Activated gamma-delta T cell (primary cell): ENCODE measurements around the gene VAV2.
"Not testable (repeated sequence)": the region's sequence is repeated elsewhere in the genome, so short reads cannot be mapped to it uniquely, and the experiment has no call there.

ENCODE experiments used
- DNase-seq: peaks from one replicate; lab custom pipeline; 2025; lab: John Stamatoyannopoulos, UW

VAV2 gene

DNA sequence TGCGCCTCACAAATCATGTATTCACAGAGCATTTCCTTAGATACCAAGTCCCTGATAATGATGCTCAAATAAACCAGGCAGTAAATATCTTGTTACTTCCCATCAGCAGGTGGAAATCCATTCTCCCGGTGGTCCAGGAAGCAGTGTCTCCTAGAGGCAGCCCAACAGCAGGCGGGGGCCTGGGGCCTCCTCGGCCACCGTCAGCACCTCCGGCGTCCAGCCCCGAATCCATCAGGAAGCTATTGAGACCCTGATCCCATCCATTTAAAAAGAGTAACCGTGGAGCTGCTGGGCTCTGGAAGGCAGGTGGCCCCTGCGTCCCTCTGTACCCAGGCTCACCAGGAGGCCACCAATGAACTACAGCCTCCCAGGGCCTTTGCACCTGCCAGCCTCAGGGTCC lies 54.0 kb downstream of the VAV2 start:
- DNase-seq: no peak

GRCh38 chr9:133937120-133937519 lies 55.0 kb downstream of the VAV2 start:
- no peak for DNase-seq

- no peak for DNase-seq
These were observed 56.7 kb downstream of the VAV2 start for GRCh38 chr9:133935328-133936005.

DNA sequence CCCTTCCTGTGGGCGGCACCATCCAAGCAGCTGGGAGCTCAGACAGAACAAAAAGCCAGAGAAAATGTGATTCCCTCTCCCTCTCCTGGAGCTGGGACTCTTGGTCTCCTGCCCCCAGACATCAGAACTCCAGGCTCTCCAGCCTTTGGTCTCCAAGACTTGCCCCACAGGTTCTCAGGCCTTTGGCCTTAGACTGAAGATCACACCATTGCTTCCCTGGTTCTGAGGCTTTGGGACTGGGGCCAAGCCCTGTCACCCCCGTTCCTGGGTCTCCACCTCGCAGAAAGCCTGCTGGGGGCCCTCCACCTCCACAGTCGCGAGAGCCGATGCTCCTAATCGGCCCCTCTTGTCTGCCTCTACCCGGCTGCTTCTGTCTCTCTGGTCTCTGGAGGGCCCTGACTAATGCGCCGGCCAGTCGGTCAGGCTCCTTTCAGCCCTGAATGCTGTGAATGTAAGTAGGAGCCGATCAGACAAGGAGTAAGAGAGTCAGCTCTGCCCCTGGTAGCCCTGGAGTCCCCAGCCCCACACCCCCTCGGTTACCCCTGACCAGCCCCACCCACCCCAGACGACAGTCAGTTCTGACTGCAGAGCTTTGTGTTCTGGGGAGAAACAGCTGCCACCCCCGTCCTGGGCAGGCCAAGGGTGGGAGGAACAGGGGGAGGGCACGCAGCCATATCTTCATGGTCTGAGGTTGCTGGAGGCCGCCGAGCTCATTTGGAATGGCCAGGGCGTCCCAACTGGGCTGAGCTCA lies 57.5 kb downstream of the VAV2 start:
- no peak for DNase-seq

GRCh38 chr9:133933426-133934026 lies 58.6 kb downstream of the VAV2 start:
- DNase-seq: no peak

DNA sequence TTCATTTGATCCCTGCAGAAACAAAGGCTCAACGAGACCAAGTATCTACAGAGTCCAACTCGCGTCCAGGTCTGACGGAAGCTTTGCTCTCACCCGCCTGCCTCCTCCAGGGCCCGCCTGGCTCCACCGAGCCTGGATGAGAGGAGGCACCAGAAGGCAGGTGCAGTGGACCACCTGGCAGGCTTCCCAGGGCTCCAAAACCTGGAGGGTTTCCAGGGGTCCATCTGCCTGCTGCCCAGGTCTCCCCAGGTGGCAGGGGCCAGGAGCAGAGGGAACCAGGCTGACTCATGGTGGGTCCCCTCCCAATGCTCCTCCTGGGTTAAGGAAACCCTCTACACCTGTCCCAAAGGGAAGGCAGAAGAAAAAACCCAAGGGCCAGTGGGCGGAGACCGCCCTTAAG lies 59.5 kb downstream of the VAV2 start:
- DNase-seq: no peak

GRCh38 chr9:133932181-133932580 lies 59.9 kb downstream of the VAV2 start:
- DNase-seq: no peak

- no peak for DNase-seq
These were observed 61.2 kb downstream of the VAV2 start for GRCh38 chr9:133930682-133931485.

- DNase-seq: no peak
These were observed 62.0 kb downstream of the VAV2 start for GRCh38 chr9:133930046-133930681.

DNA sequence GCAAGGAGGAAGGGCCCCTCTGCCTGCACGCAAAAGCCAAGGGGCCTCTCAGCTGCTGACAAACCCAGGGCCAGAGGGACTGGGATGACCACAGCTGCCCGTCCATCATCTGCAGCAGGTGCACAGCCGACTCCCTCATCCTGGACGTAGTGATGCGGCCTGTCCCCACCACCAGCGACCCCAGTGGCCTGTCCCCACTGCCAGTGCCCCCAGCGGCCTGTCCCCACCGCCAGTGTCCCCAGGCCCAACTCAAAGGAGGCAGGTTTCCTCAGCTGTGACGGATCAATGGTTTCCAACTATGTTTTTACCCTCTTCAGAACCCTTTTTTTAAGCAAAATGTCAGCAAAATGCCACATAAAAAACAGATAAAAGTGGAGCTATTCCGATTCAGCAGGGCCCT lies 62.5 kb downstream of the VAV2 start:
- DNase-seq: no peak

GRCh38 chr9:133928248-133928764 lies 63.8 kb downstream of the VAV2 start:
- no peak for DNase-seq

- DNase-seq: no peak
These were observed 65.1 kb downstream of the VAV2 start for GRCh38 chr9:133927041-133927440.

DNA sequence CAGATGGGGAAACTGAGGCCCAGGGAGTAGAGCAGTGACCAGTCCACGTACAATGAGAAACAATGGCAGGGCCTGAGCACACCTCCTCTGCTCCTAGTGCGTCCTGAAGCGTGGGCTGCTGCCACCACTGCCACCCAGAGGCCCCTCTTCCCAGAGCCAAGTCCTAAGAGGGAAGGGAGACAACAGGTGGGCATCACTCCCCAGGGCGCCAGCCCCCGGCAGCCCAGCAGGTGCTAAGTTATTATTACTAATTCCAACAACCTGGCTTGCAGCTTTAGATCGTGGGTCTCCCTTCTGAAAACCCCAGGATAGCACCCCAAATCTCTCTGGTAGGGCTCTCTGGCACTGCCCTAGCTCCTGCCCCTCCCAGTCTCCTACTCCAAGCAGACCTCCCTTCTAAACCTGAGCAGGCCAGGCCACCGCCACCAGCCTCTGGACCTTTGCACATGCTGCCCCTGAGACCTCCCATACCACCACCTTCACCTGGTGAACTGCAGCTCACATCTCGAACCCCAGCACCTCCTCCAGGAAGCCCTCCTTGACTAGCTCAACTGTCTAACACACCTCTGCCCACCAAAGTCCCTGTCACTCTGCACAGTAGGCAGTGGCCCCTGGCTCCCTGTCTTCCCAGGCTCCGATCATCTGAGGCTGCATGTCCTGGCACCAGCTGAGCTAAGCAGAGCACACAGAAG lies 65.8 kb downstream of the VAV2 start:
- no peak for DNase-seq

GRCh38 chr9:133924453-133924852 lies 67.7 kb downstream of the VAV2 start:
- DNase-seq: no peak

DNA sequence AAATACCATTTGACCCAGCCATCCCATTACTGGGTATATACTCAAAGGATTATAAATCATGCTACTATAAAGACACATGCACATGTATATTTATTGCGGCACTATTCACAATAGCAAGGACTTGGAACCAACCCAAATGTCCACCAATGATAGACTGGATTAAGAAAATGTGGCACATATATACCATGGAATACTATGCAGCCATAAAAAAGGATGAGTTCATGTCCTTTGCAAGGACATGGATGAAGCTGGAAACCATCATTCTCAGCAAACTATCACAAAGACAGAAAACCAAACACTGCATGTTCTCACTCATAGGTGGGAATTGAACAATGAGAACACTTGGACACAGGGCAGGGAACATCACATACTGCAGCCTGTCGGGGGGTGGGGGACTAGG lies 68.5 kb downstream of the VAV2 start:
- not testable (repeated sequence) for DNase-seq

- no peak for DNase-seq
These were observed 70.3 kb downstream of the VAV2 start for GRCh38 chr9:133921866-133922265.

DNA sequence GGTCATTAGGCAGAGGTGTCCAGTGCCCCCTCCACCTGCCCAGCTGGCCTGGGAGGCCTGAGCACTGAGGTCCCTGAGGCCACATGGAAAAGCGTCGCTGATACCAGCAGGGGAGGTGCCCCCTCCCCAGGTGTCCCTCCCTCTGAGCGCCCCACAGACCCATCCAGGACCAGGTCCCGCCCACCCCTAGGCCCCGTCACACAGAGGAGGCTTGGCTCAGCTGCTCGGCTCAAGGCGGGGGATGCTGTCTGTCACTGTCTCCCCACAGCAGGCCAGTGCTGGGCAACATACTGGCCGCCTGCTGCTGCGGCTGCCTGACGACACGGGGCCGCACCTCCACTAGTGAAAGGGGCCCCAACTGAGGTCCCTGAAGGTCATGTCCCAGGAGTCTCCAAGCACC lies 71.7 kb downstream of the VAV2 start:
- DNase-seq: no peak

DNA sequence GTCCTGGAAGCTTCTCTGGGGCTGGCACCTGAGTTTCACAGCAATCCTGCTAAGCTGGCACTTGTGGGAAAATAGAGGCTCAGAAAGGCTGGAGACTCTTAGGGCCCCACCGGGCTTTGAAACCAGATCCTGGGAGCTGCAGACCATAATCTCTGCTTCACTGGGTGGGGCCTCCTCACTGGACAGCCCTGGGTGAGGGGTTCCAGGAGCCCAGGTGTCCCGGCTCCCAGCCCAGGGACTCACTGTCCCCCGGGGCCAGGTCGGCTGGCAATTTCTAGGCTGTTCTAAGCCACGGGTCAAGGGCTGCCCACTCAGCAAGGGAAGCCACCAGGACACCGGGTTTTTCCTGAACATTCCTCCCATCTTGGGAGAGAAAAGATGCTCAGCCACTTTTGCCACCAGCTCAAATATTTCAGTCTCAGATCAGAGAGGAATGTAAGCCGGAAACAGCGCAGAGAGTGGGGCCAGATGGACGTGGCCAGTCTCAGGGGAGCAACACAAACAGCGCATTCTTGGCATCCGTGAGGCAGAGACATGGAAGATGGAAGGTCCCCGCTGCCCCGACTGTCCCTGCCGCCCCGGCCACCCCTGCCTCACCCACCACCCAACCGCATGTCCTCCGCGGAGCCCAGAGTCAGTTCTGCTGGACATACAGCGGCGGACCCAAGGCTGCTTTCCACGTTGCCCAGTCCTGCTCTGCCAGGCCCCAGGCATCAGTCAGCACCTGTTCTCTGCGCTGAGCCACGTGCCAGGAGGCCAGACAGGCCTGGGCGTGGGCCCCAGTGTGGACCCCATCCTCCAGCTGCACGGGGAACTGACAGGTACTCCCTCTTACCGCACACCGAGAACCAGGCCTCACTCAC lies 72.6 kb downstream of the VAV2 start:
- DNase-seq: no peak

GRCh38 chr9:133918111-133918813 lies 73.9 kb downstream of the VAV2 start:
- DNase-seq: no peak
